Activated naive CD8-positive, alpha-beta T cell treated with anti-CD3 and anti-CD28 coated beads, Interleukin-2, amount 50 U/mL, for 16 hours (primary cell): ENCODE measurements around the gene RAP1GDS1.
A peak's percentile ranks its signal among the peaks of the same experiment; 100 is the strongest.

Source experiments
- DNase-seq: peaks from one replicate; pipeline ENCODE4 v3.0.0-alpha.2; 2020; ENCODE audit warnings: low read depth, low spot score

The RAP1GDS1 gene

GRCh38 chr4:98480535-98480934, 219.4 kb downstream of the RAP1GDS1 start:
- no peak for DNase-seq

- DNase-seq = no peak
Measured at GRCh38 chr4:98481167-98481566, 220.0 kb downstream of the RAP1GDS1 start.

GRCh38 chr4:98482503-98482846, 221.3 kb downstream of the RAP1GDS1 start:
- DNase-seq = no peak

GRCh38 chr4:98482847-98483806, 221.9 kb downstream of the RAP1GDS1 start:
- DNase-seq = peak; percentile 1

- DNase-seq = no peak
Measured at GRCh38 chr4:98484031-98484430, 222.8 kb downstream of the RAP1GDS1 start.

- no peak for DNase-seq
Measured at GRCh38 chr4:98485816-98486345, 224.7 kb downstream of the RAP1GDS1 start.

- no peak for DNase-seq
Measured at GRCh38 chr4:98490251-98490650, 229.1 kb downstream of the RAP1GDS1 start.

- no peak for DNase-seq
Measured at GRCh38 chr4:98491899-98492559, 230.8 kb downstream of the RAP1GDS1 start.

GRCh38 chr4:98493296-98493695, 232.1 kb downstream of the RAP1GDS1 start:
- no peak for DNase-seq
